Chondrocyte (in vitro differentiated cells): Measurements from ENCODE around the gene UBE4A. TPM values are rescaled to one million over a fixed set of nuclear protein-coding genes. Genes with fewer than 3 reads are reported as not detected.

Source experiments
- DNase-seq: peaks from one replicate; pipeline ENCODE4 v3.0.0; 2021; ENCODE audit warnings: mixed read lengths, low spot score
- H3K27ac Mint-ChIP-seq: one replicate; pipeline ENCODE4 v1.8.0; 2021; ENCODE audit warnings: mild to moderate bottlenecking, moderate library complexity, mixed read lengths; ENCODE audit not compliant: unreplicated experiment
- H3K27me3 Mint-ChIP-seq: 2 replicates; pipeline ENCODE4 v1.8.0; 2021; ENCODE audit warnings: low read depth, mixed read lengths
- H3K36me3 Mint-ChIP-seq: 2 replicates; pipeline ENCODE4 v1.8.0; 2021; ENCODE audit warnings: low read depth, mixed read lengths
- H3K4me1 Mint-ChIP-seq: 2 replicates; pipeline ENCODE4 v1.8.0; 2021; ENCODE audit warnings: low read depth, mild to moderate bottlenecking, mixed read lengths
- H3K4me3 Mint-ChIP-seq: one replicate; pipeline ENCODE4 v1.8.0; 2021; ENCODE audit warnings: mild to moderate bottlenecking, moderate library complexity, mixed read lengths; ENCODE audit not compliant: unreplicated experiment
- H3K9me3 Mint-ChIP-seq: 2 replicates; pipeline ENCODE4 v1.8.0; 2021; ENCODE audit warnings: low read depth, mixed read lengths
- long read RNA-seq: library from polyadenylated mRNA; stranded (forward); transcript quantifications from one replicate; pipeline ENCODE4 v2.0.0, GENCODE V29; 2021
- total RNA-seq: library from RNA; stranded (reverse); gene quantifications from 3 replicates; pipeline ENCODE4 v1.2.1, GENCODE V29; 2021
- TF ChIP-seq, protein P1 (sequence below): fragments of 200-600 bp; sonication (generic); IDR thresholded peaks from 2 replicates; pipeline ENCODE4 v1.5.0; 2021; ENCODE audit warnings: antibody characterized with exemption, mild to moderate bottlenecking, moderate library complexity

Gene UBE4A, protein sequence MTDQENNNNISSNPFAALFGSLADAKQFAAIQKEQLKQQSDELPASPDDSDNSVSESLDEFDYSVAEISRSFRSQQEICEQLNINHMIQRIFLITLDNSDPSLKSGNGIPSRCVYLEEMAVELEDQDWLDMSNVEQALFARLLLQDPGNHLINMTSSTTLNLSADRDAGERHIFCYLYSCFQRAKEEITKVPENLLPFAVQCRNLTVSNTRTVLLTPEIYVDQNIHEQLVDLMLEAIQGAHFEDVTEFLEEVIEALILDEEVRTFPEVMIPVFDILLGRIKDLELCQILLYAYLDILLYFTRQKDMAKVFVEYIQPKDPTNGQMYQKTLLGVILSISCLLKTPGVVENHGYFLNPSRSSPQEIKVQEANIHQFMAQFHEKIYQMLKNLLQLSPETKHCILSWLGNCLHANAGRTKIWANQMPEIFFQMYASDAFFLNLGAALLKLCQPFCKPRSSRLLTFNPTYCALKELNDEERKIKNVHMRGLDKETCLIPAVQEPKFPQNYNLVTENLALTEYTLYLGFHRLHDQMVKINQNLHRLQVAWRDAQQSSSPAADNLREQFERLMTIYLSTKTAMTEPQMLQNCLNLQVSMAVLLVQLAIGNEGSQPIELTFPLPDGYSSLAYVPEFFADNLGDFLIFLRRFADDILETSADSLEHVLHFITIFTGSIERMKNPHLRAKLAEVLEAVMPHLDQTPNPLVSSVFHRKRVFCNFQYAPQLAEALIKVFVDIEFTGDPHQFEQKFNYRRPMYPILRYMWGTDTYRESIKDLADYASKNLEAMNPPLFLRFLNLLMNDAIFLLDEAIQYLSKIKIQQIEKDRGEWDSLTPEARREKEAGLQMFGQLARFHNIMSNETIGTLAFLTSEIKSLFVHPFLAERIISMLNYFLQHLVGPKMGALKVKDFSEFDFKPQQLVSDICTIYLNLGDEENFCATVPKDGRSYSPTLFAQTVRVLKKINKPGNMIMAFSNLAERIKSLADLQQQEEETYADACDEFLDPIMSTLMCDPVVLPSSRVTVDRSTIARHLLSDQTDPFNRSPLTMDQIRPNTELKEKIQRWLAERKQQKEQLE
- 39.7 to 44.2 TPM (median 39.7 TPM) in 3 replicates for total RNA-seq
- long read RNA-seq, full-length matches to known transcripts, result 3 of 9 reads
- long read RNA-seq, partial matches to known transcripts, result 1 of 9 reads
- long read RNA-seq, other reads (novel, unspliced or antisense), result 5 of 9 reads

DNA sequence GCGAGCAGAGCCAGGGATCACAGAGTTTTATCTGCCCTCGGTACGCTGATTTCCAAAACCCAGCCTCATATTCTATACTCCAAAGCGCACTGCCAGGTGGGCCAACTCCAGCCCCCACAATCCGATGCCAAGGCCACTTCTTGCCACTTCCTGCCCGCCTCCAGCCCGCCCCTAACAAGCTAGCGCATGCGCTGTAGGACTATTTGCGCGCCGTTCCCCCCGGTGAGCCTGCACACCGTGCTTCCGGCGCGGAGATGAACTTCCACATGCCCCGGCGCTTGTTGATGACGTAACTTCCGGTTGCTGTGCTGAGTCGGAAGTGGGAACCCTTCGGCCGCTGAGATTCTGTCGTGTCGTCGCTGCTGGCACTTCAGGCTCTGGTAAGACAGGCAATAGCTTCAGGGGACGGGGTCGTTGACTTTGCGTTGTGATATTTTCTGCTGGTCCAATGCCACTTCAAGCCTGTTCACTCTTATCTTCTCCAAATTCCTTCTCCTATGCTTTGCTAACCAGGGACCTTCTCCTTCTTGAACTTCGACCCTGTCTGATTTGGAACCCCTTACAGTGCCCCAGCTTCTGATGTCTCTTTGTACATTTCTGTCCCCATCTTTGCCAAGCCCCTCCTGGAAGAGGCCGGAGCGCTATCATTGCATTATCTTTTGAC, at the start of gene UBE4A:
TSS of gene UBE4A (plus strand) at position 306 of the 664 bp plus-strand sequence. CDS start 5,481 bp downstream, outside the sequence.
- peaks cover 31% of the 10 kb centered on the region for H3K4me1 Mint-ChIP-seq
- peak within 1 kb of the TSS; percentile 95 for H3K4me3 Mint-ChIP-seq
- peak within 1 kb of the TSS; percentile 90 for H3K27ac Mint-ChIP-seq
- peaks cover 4% of the 10 kb centered on the region for H3K36me3 Mint-ChIP-seq
- TF ChIP-seq, protein P1, sequence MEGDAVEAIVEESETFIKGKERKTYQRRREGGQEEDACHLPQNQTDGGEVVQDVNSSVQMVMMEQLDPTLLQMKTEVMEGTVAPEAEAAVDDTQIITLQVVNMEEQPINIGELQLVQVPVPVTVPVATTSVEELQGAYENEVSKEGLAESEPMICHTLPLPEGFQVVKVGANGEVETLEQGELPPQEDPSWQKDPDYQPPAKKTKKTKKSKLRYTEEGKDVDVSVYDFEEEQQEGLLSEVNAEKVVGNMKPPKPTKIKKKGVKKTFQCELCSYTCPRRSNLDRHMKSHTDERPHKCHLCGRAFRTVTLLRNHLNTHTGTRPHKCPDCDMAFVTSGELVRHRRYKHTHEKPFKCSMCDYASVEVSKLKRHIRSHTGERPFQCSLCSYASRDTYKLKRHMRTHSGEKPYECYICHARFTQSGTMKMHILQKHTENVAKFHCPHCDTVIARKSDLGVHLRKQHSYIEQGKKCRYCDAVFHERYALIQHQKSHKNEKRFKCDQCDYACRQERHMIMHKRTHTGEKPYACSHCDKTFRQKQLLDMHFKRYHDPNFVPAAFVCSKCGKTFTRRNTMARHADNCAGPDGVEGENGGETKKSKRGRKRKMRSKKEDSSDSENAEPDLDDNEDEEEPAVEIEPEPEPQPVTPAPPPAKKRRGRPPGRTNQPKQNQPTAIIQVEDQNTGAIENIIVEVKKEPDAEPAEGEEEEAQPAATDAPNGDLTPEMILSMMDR, result no peak
- peak; percentile 97 for DNase-seq
- H3K27me3 Mint-ChIP-seq, result peaks cover 2% of the 10 kb centered on the region
- peaks cover 4% of the 10 kb centered on the region for H3K9me3 Mint-ChIP-seq

DNA sequence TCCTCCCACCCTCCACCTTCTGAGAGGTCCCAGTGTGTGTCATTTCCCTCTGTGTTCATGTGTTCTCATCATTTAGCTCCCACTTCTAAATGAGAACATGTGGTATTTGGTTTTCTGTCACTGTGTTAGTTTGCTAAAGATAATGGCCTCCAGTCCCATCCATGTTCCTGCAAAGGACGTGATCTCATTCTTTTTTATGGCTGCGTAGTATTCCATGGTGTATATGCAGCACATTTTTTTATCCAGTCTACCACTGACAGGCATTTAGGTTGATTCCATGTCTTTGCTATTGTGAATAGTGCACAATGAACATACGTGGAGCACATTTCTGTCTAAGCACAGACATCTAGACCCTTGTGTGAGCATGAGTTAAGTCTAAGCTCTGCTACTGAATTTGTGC, 49.1 kb upstream of the UBE4A start:
- H3K9me3 Mint-ChIP-seq, result no peaks in the 10 kb centered on the region
- H3K4me1 Mint-ChIP-seq, result no peaks in the 10 kb centered on the region
- H3K4me3 Mint-ChIP-seq, result no peak overlapping the region
- no peak for DNase-seq
- H3K36me3 Mint-ChIP-seq, result no peaks in the 10 kb centered on the region
- no peak overlapping the region for H3K27ac Mint-ChIP-seq
- TF ChIP-seq, protein P1, result no peak
- peaks cover 29% of the 10 kb centered on the region for H3K27me3 Mint-ChIP-seq

DNA sequence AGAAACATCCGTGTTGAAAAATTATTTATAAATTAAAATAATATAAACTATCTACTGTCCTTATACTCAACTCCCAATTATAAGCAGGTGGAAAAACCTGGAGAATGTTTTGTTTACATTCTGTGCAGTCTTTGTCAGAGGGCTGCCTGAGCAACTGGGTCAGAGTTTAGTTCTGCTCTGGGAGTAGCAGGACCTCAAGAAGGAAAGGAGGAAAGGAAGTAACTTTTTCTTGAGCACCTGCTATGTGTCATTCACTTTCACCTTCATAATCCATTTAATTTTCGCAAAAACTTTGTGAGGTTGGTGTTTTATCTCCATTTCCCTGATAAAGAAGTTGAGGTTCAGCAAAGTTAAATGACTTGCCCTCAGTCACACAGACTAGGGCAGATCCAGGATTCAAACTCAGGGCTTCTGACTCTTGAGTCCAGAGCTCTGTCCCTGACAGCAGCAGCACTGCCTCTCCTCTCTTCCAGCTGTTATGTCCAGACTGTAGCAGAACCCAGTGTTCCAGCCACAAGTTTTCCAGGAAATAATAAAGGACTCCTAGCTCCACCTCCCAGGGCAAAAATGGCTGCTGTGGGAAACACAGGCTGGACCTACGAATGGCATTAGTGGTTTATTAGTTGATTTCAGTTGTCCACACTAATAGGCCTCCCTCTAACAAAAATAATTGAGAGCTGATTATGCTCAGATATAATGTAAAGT, 48.5 kb upstream of the UBE4A start:
- DNase-seq, result no peak
- Mint-ChIP-seq H3K27me3 (peaks cover 31% of the 10 kb centered on the region), H3K36me3 (no peaks in the 10 kb centered on the region)

DNA sequence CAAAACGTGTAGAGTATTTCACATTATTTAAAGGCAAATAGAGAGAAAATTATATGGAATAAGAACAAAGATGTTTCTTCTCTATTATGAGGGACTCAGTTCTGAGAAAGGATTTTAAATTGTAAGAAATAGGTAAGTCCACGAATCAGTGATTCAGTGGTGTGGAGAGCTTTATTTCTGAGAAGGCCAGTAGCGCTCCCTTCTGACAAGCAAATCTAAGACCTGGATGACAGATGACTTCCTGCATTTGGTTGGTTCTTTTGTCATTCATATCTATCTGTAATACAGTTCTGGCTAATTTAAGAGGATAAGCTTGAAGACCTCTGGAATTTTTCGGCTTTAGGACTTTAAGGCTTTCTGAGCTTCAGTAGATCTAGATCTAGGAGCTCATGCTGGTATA, 47.9 kb upstream of the UBE4A start:
- Mint-ChIP-seq H3K36me3 (no peaks in the 10 kb centered on the region), H3K9me3 (no peaks in the 10 kb centered on the region), H3K27me3 (peaks cover 30% of the 10 kb centered on the region), H3K4me3 (no peak overlapping the region), H3K27ac (no peak overlapping the region), H3K4me1 (peaks cover 5% of the 10 kb centered on the region)
- DNase-seq, result no peak
- TF ChIP-seq, protein P1, result no peak

More for the DNA sequence above, 48.5 kb upstream of the UBE4A start:
- no peaks in the 10 kb centered on the region for H3K4me1 Mint-ChIP-seq
- H3K4me3 Mint-ChIP-seq, result no peak overlapping the region
- TF ChIP-seq, protein P1, result no peak
- H3K27ac Mint-ChIP-seq, result no peak overlapping the region
- H3K9me3 Mint-ChIP-seq, result no peaks in the 10 kb centered on the region
